Ramos (cell line): Measurements from ENCODE around the gene RD3L.

Source experiments
- in situ Hi-C: fragments of 300-500 bp; cut with MboI; formaldehyde crosslinking; loops from one replicate; pipeline ENCODE4 v1.14.3; 2022; ENCODE audit warnings: low sequenced_read_pairs; ENCODE audit not compliant: unreplicated experiment

RD3L gene

DNA sequence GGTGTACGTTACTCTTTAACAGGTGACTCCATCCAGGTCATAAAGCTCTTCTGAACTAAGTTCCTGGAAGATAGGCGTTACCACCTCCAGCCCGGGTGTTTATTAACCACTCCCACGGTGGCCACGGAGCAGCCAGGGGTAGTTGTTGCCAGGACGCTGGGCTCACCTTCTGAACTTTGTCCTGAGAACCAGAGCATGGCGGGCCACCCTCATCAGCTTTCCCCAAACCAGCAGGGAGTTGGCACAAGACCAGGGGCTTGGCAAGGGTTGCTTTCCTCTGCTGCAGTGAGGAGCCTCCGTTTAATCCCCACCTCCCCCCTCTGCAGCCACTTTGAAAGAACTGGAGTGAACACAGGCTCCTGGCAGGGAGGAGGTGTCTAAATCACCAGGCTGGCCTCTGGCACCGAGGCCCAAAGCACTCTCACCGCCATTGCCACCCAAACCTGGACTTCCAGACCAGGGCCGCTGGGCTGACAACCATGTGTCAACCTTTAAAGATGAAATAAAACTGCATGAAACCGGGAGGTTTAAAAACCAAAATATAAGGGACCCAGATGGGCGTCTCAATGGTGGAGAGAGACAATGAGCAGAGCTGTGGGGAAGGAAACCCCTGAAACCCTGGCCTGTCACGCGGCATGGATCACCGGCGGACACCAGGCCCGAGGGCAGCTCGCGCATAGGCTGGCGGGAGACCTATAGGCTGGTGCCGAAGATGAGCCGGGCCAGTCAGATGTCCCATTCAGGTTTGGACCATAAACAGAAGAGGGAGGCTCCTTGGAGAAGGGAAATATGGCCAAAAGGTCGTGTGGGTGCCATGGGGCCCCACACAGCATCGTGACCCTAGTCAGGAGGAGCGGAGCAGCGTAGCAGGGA lies 45.0 kb downstream of the RD3L start:
- in situ Hi-C loops, result no loop called here

DNA sequence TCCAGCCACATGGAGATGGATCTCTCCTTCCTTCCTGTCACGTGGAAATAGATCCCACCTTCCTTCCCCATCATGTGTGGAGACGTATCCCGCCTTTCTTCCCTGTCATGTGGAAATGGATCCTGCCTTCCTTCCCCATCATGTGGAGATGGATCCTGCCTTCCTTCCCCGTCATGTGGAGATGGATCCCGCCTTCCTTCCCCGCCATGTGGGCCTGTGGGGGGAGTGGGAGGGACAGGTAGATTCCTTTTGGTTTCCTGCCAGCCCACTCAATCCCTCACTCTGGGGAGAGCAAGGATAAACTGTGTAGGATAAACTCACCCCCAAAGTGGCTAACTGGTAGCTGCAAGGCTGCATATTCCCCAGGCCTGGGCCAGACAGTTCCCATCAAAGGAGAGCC lies 45.8 kb downstream of the RD3L start:
- in situ Hi-C loops, result no loop called here

DNA sequence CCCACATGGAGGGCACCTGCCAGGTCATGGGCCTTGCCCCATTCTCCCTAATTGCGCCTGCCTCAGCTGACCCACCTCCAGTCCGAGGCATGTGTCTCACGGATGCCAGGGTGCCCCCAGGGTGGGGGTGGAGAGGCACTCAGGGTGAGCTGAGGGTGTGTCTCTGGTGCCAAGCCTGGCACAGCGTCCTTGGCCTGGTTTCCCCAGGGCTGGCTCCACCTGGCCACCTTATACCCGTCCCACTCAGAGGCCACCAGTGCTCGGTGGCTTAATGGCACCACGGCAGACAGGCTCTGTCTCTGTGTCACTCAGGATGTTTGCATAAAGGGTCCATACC lies 47.6 kb downstream of the RD3L start:
- in situ Hi-C loops, result no loop called here

DNA sequence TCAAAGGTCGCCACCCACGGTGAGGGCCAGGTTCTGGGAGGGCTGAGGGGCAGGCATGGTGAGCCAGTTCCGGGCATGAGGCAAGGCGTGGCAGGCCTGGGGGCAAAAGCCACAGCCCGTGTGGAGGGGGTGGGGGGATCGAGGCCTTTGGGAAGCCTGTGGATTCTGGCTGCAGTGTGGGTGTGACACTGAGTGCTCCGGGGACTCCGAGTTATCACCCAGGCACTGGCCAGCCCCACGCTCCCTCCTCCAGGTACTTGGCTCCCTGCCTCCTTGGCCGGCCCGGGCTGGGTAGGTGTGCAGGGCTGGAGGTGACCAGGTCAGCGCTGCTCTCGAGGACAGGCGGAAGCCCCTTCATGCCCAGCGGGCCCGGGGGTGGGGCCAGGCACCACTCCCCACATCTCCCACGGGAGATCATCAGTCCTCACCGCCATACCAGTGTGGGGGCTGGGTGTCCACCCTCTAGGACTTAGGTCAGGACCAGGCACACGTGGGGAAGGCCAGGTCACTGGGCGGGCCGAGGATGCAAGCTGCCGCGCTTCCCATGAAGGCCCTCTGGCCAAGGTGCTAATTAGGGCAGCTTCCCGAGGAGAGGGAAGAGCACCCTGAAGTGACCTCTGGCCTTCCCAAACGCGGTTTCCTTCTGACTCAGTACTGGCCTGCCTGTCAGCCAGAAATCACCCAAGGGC lies 48.2 kb downstream of the RD3L start:
- in situ Hi-C loops, result no loop called here

DNA sequence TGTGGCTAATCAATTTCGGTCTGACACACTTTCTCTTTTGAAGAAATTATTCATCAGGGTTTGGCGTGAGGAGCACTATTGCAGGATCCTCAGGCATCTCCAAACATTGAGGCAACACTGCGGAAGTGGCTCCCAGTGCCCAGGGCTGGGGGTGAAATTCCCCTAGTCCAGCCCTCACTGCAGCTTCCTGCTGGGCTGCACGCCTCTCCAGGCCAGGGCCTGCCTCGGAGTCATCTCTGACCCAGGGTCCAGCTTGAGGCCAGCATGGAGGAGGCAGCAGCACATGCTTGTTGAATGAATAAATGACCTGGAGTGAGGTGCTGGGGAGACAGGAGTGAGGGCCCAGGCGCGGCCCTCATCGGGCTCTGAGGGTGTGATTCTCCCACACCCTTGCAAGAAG lies 50.1 kb downstream of the RD3L start:
- in situ Hi-C loops, result no loop called here

DNA sequence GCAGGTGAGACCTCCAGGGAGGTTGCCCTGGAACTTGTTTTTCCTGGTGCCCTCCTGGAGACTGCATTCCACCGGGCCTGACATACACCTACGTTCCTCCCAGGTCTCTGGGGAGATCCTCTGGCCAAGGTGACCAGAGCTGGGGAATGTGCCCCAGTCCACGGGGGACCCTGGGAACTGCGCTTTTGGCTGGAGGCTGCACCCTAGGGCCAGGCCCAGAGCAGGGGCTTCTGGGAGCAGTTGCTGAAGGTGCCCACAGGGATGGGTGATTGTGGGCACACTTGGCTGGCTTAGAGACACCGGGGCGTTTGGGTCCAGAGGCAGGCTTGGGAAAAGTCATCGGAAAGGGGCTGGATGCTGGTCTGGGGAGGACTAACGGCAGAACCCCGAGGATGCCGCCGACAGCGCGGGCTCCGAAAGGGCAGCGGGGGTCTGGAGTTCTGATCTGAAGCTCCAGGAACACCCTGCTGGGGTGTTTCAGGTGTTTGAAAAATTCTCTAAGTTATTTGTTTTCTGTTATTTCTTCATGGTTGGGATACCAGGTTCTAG lies 50.6 kb downstream of the RD3L start:
- in situ Hi-C loops, result no loop called here

DNA sequence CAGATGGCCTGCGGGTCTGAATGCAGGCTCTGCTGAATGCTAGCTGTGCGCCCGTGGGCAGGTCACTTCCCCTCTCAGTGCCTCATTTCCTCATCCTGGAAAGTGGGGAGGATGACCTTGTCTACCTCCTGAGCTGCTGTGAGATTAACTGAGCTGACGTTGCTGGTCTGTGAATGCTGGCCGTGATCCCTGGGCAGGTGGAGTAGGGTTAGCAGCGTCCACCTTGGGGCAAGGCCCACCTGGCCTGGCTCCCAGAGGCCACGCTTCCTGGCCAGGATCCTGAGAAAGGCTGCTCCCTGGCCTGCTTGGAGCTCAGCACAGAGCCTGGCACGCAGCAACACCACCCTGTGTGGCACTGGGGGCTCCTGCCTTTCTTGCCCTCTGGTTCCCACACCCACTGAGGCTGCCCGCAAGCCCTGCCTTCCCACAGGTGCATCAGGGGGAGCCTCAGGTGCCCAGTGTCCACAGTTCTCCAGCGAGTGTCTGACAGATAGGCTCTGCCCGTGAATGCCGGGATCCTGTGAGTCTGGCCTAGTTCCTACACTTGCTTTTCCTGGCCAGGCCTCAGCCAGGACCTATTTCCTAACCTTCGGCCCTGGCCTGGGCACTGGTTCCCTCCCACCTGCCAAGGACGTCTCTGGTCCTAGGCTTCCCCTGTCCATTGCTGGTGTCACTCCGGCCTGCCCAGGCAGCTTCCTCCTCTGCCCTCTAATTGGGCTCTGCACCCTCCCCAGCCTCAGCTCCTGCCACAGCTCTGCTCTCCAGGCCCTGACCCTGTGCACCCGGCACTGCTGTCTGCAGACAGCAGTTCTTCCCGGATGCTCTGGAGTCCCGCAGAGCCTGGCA lies 51.3 kb downstream of the RD3L start:
- in situ Hi-C loops, result no loop called here
